T-cell (primary cell): ENCODE measurements around the gene NLRP9. TPM values are rescaled to one million over a fixed set of nuclear protein-coding genes. Genes with fewer than 3 reads are reported as not detected.

Experiments used
- ATAC-seq, 4 experiments: fragments of 200-7000 bp in 3 of 4; fragments of 150-1000 bp in 1 of 4; cut with Tn5 transposase; replicated peaks in 1 of 4; 1 replicate in 3 of 4; 2 replicates in 1 of 4; pipeline ENCODE4 v1.10.0; 2021; ENCODE audit warnings: moderate library complexity in 3 of 4, mild to moderate bottlenecking in 2 of 4, moderate number of reproducible peaks in 1 of 4
- CTCF ChIA-PET, 2 donors: fragments of 300-600 bp; sonication (Branson Sonifier 250); formaldehyde crosslinking; loops; one replicate each; lab custom pipeline; 2022; ENCODE audit warnings: antibody characterized with exemption in 2 of 2; lab: Charles Lee
- POLR2A ChIA-PET, 2 donors: fragments of 300-600 bp; sonication (Branson Sonifier 250); formaldehyde crosslinking; loops; one replicate each; lab custom pipeline; 2022; ENCODE audit warnings: antibody characterized with exemption in 2 of 2; lab: Charles Lee
- DNase-seq, 35 experiments: peaks; one replicate each; pipeline versions ENCODE4 v3.0.0 to v3.0.0-alpha.2; 2013 to 2023
- H3K27ac ChIP-seq: one replicate; pipeline ENCODE4 v1.5.1; 2013; ENCODE audit warnings: low read length
- H3K27me3 ChIP-seq, 2 experiments: replicated peaks in 1 of 2; 1 replicate in 1 of 2; 2 replicates in 1 of 2; pipeline versions ENCODE4 v1.6.1 to v1.7.0; 2013; ENCODE audit warnings: low read length in 1 of 2, mixed read lengths in 1 of 2; ENCODE audit not compliant: control insufficient read depth in 2 of 2, insufficient read depth in 2 of 2; ENCODE audit errors: extremely low read depth in 1 of 2
- H3K36me3 ChIP-seq, 2 donors: 1 replicate in 1 of 2; 2 replicates in 1 of 2; pipeline versions ENCODE4 v1.6.1 to v1.7.0; 2013; ENCODE audit warnings: low read length in 1 of 2; ENCODE audit not compliant: control insufficient read depth in 2 of 2, insufficient read depth in 1 of 2; ENCODE audit errors: extremely low read depth in 1 of 2
- H3K4me1 ChIP-seq, 2 experiments: 1 replicate in 1 of 2; 2 replicates in 1 of 2; pipeline versions ENCODE4 v1.6.1 to v1.7.0; 2013; ENCODE audit warnings: low read length in 2 of 2, mixed read lengths in 1 of 2; ENCODE audit not compliant: insufficient read depth in 2 of 2, control insufficient read depth in 1 of 2; ENCODE audit errors: extremely low read depth in 1 of 2
- H3K4me3 ChIP-seq, 2 donors: 1 replicate in 1 of 2; 2 replicates in 1 of 2; pipeline versions ENCODE4 v1.5.1 to v1.7.0; 2013; ENCODE audit warnings: mild to moderate bottlenecking in 2 of 2, low read length in 1 of 2, moderate library complexity in 1 of 2; ENCODE audit not compliant: control insufficient read depth in 1 of 2; ENCODE audit errors: extremely low read depth in 1 of 2
- H3K9me3 ChIP-seq: 2 replicates; pipeline ENCODE4 v1.7.0; 2013
- H3K27ac Mint-ChIP-seq, 2 donors: one replicate each; pipeline ENCODE4 v1.8.0; 2020 to 2021; ENCODE audit warnings: mild to moderate bottlenecking in 2 of 2, mixed read lengths in 2 of 2
- H3K27me3 Mint-ChIP-seq, 2 donors: one replicate each; pipeline ENCODE4 v1.8.0; 2021 to 2022; ENCODE audit warnings: mixed read lengths in 2 of 2
- H3K36me3 Mint-ChIP-seq: one replicate; pipeline ENCODE4 v1.8.0; 2021; ENCODE audit warnings: mixed read lengths
- H3K4me1 Mint-ChIP-seq, 3 donors: one replicate each; pipeline ENCODE4 v1.8.0; 2020 to 2022; ENCODE audit warnings: mixed read lengths in 3 of 3, mild to moderate bottlenecking in 1 of 3
- H3K4me3 Mint-ChIP-seq, 3 donors: one replicate each; pipeline ENCODE4 v1.8.0; 2020 to 2022; ENCODE audit warnings: mild to moderate bottlenecking in 3 of 3, mixed read lengths in 3 of 3, moderate library complexity in 3 of 3
- H3K9me3 Mint-ChIP-seq, 3 donors: one replicate each; pipeline ENCODE4 v1.8.0; 2020 to 2022; ENCODE audit warnings: mixed read lengths in 3 of 3
- WGBS: methylation state at CpG from one replicate; pipeline ENCODE4 v1.1.5; 2013; ENCODE audit warnings: missing lambda C conversion rate; ENCODE audit not compliant: insufficient coverage; 5-methylcytosine and 5-hydroxymethylcytosine counted together
- total RNA-seq, 35 experiments: library from RNA in 6 of 35; stranded (reverse) in 6 of 35; fragments of 120-200 nt in 1 of 35; gene quantifications; one replicate each; pipeline versions ENCODE4 v1.2.1 to v1.2.4 and lab custom pipeline; 2013 to 2026

Gene NLRP9
- total RNA-seq, 5 donors from 2014 or later (not counting 1 experiment from before 2014, with no cell fraction given): not detected

DNA sequence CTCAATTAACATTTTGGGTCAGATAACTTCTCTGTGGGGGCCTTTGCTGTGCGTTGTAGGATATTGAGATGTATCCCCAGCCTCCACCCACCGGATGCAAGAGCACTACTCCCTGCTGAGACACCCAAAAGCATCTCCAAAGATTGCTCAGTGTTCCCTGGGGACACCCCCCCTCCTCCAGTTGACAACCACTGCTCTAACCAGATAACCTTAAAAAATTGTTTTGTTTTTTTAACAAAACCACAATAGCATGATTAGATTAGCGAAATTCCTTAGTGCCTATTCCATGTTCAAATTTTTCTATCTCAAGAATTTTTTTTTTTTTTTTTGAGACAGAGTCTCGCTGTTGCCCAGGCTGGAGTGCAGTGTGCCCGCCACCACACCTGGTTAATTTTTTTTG, 65.8 kb downstream of the NLRP9 start:
- Histone ChIP-seq H3K4me1 (peaks cover 10 to 64% of the 10 kb centered on the region in 2 experiments), H3K9me3 (no peaks in the 10 kb centered on the region), H3K27me3 (no peaks in the 10 kb centered on the region), H3K4me3 (no peak overlapping the region), H3K36me3 (peaks cover 25 to 39% of the 10 kb centered on the region in 2 donors), H3K27ac (no peak overlapping the region)
- no peaks in the 10 kb centered on the region for H3K27me3 Mint-ChIP-seq
- ChIA-PET CTCF (no interaction called here), POLR2A (no interaction called here)
- H3K4me1 Mint-ChIP-seq: peaks cover 54 to 55% (median 54%) of the 10 kb centered on the region in 3 donors
- no peaks in the 10 kb centered on the region for H3K9me3 Mint-ChIP-seq
- H3K36me3 Mint-ChIP-seq: peaks cover 23% of the 10 kb centered on the region
- no peak for DNase-seq
- no peak overlapping the region for H3K27ac Mint-ChIP-seq
- no CpG with 5 or more reads among the region's 5 CpGs for WGBS
- ATAC-seq: no peak
- no peak overlapping the region for H3K4me3 Mint-ChIP-seq

DNA sequence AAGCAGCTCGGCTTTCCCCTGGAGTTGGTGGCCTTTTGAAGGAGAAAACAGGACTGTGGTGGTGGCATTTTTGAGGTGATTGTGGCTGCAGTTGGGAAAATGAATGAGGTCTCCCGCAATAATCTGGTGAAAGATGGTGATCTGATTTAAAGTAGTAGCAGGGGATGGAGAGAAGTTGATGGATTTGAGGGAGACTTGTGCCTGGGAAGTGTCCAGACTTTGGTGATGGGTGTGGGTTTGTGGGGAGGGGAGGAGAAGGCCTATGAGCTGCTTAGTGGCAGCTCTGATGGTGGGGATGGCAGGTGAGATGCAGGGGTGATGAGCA, 67.2 kb downstream of the NLRP9 start:
- POLR2A ChIA-PET: interaction anchor here in 1 of 2 donors (0.8 kb wide), 1 partner anchor 14 kb away, joined by 3 read pairs; no protein-coding TSS in a partner anchor
- no peaks in the 10 kb centered on the region for H3K9me3 Mint-ChIP-seq
- H3K4me3 Mint-ChIP-seq: no peak overlapping the region
- H3K36me3 Mint-ChIP-seq: peaks cover 21% of the 10 kb centered on the region
- no peak overlapping the region for H3K27ac Mint-ChIP-seq
- 83% methylated on average over 2 of the region's 2 CpGs for WGBS
- no peaks in the 10 kb centered on the region for H3K27me3 ChIP-seq
- no peak for DNase-seq
- no peaks in the 10 kb centered on the region for H3K27me3 Mint-ChIP-seq
- peaks cover 42 to 50% (median 49%) of the 10 kb centered on the region in 3 donors for H3K4me1 Mint-ChIP-seq
- ATAC-seq: no peak
- no peak overlapping the region for H3K4me3 ChIP-seq
- H3K36me3 ChIP-seq: peaks cover 33 to 52% of the 10 kb centered on the region in 2 donors
- CTCF ChIA-PET: interaction anchor here in 1 of 2 donors (0.7 to 1.0 kb wide), 3 partner anchors 16 to 1534 kb away, joined by 4 to 7 read pairs (median 6); partner anchors contain the start of genes CNOT3 and U2AF2
- H3K27ac ChIP-seq: no peak overlapping the region
- H3K4me1 ChIP-seq: peaks cover 2 to 64% of the 10 kb centered on the region in 2 experiments
- H3K9me3 ChIP-seq: no peaks in the 10 kb centered on the region

DNA sequence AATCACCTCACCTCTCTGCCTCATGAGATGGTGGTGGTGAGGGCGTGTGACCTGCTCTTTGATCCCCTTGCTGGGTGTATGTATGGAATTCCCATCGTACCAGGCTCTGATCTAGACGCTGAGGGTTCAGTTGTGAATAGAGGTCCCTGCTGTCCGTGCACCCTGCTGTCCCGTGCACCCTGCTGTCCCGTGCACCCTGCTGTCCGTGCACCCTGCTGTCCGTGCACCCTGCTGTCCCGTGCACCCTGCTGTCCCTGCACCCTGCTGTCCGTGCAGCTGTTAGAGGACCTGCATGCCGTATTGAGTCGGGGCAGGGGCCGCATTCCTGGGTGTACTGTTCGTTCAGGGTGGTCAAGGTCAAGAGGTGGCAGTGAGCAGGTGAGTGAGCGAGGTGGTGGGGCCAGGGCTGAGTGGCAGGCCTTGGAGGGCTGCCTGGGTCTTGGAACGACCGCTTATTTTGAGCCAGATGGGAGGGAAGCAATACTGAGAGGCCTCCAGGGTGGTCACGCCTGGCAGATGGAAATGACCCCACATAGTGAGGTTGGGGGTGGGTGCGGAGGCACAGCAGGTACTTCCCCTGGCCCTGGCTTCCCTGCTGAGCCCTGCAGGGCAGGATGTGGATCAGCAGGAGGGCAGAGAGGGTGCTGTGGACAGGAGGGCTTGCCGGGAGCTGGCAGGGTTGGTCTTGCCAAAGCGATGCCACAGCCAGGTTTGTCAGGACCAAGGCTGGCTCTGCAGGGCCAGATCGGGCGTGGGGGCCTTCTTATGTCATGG, 67.7 kb downstream of the NLRP9 start:
- peaks cover 24% of the 10 kb centered on the region for H3K36me3 Mint-ChIP-seq
- no peaks in the 10 kb centered on the region for H3K9me3 ChIP-seq
- H3K4me1 ChIP-seq: peaks cover 0 to 58% of the 10 kb centered on the region in 2 experiments
- POLR2A ChIA-PET: no interaction called here
- CTCF ChIA-PET: no interaction called here
- no peak overlapping the region for H3K4me3 ChIP-seq
- no peak overlapping the region for H3K4me3 Mint-ChIP-seq
- DNase-seq (peak in 2 of 35 experiments; percentile 22 to 44), ATAC-seq (no peak)
- H3K4me1 Mint-ChIP-seq: peaks cover 42 to 47% (median 45%) of the 10 kb centered on the region in 3 donors
- H3K9me3 Mint-ChIP-seq: no peaks in the 10 kb centered on the region
- 92% methylated on average over 21 of the region's 23 CpGs for WGBS
- H3K27me3 Mint-ChIP-seq: no peaks in the 10 kb centered on the region
- no peak overlapping the region for H3K27ac ChIP-seq
- peaks cover 33 to 55% of the 10 kb centered on the region in 2 donors for H3K36me3 ChIP-seq
- no peak overlapping the region for H3K27ac Mint-ChIP-seq
- no peaks in the 10 kb centered on the region for H3K27me3 ChIP-seq

DNA sequence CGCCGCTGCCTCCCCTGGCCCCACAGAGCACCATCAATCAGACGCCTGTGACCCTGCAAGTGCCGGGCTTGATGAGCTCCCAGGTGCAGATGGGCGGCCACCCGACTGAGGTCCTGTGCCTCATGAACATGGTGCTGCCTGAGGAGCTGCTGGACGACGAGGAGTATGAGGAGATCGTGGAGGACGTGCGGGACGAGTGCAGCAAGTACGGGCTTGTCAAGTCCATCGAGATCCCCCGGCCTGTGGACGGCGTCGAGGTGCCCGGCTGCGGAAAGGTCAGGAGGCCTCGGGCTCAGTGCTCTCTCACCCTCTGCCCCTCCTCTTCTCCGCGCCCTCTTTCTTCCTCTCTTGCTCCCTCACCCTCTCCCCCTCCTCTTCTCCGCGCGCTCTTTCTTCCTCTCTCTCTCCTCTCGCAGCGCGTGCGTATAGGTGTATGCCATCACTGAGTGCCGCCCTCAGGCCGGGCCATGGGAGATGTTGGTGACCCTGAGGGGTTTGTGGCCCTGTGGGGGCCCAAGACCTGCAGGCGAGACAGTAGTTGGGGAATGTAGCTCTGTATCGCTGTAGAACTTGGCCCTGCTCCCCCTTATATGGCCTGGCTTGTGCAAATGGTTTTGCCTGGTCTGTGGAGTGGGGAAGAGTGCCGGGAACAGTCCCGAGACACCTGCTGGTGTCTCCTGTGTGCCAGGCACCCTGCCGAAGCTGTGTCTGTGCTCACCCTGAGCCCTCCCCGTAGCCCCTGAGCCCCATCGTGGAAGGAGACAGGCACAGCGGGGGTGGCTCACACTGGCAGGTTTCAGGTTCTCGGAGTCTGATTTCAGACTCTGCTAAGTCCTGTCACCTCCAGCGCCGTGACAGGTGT, 68.6 kb downstream of the NLRP9 start:
- POLR2A ChIA-PET: interaction anchor here in 1 of 2 donors (0.5 kb wide), 1 partner anchor 9 kb away, joined by 3 read pairs; no protein-coding TSS in a partner anchor
- Histone ChIP-seq H3K27ac (no peak overlapping the region), H3K4me1 (peaks cover 0 to 56% of the 10 kb centered on the region in 2 experiments), H3K9me3 (no peaks in the 10 kb centered on the region), H3K27me3 (no peaks in the 10 kb centered on the region), H3K36me3 (peaks cover 33 to 59% of the 10 kb centered on the region in 2 donors), H3K4me3 (no peak overlapping the region)
- peaks cover 39 to 46% (median 46%) of the 10 kb centered on the region in 3 donors for H3K4me1 Mint-ChIP-seq
- no peaks in the 10 kb centered on the region for H3K9me3 Mint-ChIP-seq
- H3K27ac Mint-ChIP-seq: no peak overlapping the region
- H3K4me3 Mint-ChIP-seq: no peak overlapping the region
- no peaks in the 10 kb centered on the region for H3K27me3 Mint-ChIP-seq
- DNase-seq (no peak), ATAC-seq (no peak)
- CTCF ChIA-PET: no interaction called here
- WGBS: 87% methylated on average over 14 of the region's 43 CpGs
- peaks cover 28% of the 10 kb centered on the region for H3K36me3 Mint-ChIP-seq

DNA sequence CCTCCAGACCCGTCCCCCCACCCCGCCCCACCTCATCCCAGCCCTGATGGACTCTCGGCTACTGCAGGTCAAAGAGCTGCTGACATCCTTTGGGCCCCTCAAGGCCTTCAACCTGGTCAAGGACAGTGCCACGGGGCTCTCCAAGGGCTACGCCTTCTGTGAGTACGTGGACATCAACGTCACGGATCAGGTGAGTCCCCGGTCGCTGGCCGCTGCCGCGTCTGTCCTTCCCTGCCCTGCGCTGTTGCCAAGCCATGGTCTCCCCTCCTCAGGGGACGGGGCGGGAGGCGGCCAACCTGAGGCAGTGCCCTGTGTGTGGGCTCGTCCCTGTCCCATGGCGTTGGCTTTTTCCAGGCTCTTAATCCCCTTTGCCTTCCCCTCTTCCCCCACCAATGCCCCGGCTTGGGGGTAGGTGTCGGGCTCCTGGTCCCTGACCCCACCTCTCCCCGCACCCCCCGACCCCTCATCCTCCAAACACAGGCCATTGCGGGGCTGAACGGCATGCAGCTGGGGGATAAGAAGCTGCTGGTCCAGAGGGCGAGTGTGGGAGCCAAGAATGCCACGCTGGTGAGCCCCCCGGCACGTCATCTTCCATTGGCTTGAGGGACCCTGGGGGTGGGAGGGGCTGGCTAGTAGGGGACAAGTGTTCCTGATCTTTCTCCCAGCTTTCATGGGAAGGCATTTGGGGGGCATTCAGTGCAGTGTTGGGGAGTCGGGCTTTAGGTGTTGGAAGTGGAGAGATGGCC, 69.4 kb downstream of the NLRP9 start:
- Mint-ChIP-seq H3K4me3 (no peak overlapping the region), H3K36me3 (peaks cover 35% of the 10 kb centered on the region), H3K27me3 (no peaks in the 10 kb centered on the region), H3K4me1 (peaks cover 38 to 48% (median 47%) of the 10 kb centered on the region in 3 donors), H3K9me3 (no peaks in the 10 kb centered on the region), H3K27ac (no peak overlapping the region)
- peaks cover 0 to 49% of the 10 kb centered on the region in 2 experiments for H3K4me1 ChIP-seq
- ChIA-PET CTCF (interaction anchor here in 1 of 2 donors (1.4 kb wide), 1 partner anchor 12 kb away, joined by 4 read pairs; no protein-coding TSS in a partner anchor), POLR2A (interaction anchor here in 1 of 2 donors (0.7 kb wide), 1 partner anchor 23 kb away, joined by 9 read pairs; no protein-coding TSS in a partner anchor)
- no peak overlapping the region for H3K27ac ChIP-seq
- 94% methylated on average over 26 of the region's 30 CpGs for WGBS
- ATAC-seq: no peak
- no peaks in the 10 kb centered on the region for H3K27me3 ChIP-seq
- no peak for DNase-seq
- H3K9me3 ChIP-seq: no peaks in the 10 kb centered on the region
- no peak overlapping the region for H3K4me3 ChIP-seq
- H3K36me3 ChIP-seq: peaks cover 33 to 65% of the 10 kb centered on the region in 2 donors
